ENCODE data around the gene ASTN1.
A peak's percentile ranks its signal among the peaks of the same experiment; 100 is the strongest.

The ASTN1 gene

GRCh38 chr1:176884286-176884685 is 280.2 kb downstream of the ASTN1 start:
- DNase-seq (ENCODE audit: extremely low read depth, low read depth), result no peak
- TF ChIP-seq CTCF (IDR thresholded peaks at IDR 0.05; ENCODE audit: low read depth, low read length), result no peak

- DNase-seq (ENCODE audit: extremely low read depth, low read depth), result peak; percentile 25
- peak; percentile 83 for TF ChIP-seq CTCF (IDR thresholded peaks at IDR 0.05; ENCODE audit: low read depth, low read length)
These were observed 283.4 kb downstream of the ASTN1 start for GRCh38 chr1:176880955-176881595.

- no peak for DNase-seq (ENCODE audit: extremely low read depth, low read depth)
These were observed 284.5 kb downstream of the ASTN1 start for GRCh38 chr1:176879784-176880620.

GRCh38 chr1:176878750-176879536 is 285.6 kb downstream of the ASTN1 start:
- no peak for DNase-seq (ENCODE audit: extremely low read depth, low read depth)
- no peak; the same call in 1 of the 2 replicates for TF ChIP-seq CTCF (IDR thresholded peaks at IDR 0.05; ENCODE audit: low read depth, low read length)

More at GRCh38 chr1:176879784-176880620, 284.5 kb downstream of the ASTN1 start:
- TF ChIP-seq CTCF (IDR thresholded peaks at IDR 0.05; ENCODE audit: low read depth, low read length), result no peak

GRCh38 chr1:176877557-176877956 is 287.0 kb downstream of the ASTN1 start:
- no peak for TF ChIP-seq CTCF (IDR thresholded peaks at IDR 0.05; ENCODE audit: low read depth, low read length)
- DNase-seq (ENCODE audit: extremely low read depth, low read depth), result no peak

- no peak for TF ChIP-seq CTCF (IDR thresholded peaks at IDR 0.05; ENCODE audit: low read depth, low read length)
- DNase-seq (ENCODE audit: extremely low read depth, low read depth), result no peak
These were observed 287.5 kb downstream of the ASTN1 start for GRCh38 chr1:176876966-176877515.

Data from AG09319 (cell line).